NCI-H1092 (cell line): Measurements from ENCODE around the gene RBM17.
"Not testable (repeated sequence)": the region's sequence is repeated elsewhere in the genome, so short reads cannot be mapped to it uniquely, and the experiment has no call there.

Source experiments
- DNase-seq: peaks from one replicate; lab custom pipeline; 2025; lab: John Stamatoyannopoulos, UW

The RBM17 gene

DNA sequence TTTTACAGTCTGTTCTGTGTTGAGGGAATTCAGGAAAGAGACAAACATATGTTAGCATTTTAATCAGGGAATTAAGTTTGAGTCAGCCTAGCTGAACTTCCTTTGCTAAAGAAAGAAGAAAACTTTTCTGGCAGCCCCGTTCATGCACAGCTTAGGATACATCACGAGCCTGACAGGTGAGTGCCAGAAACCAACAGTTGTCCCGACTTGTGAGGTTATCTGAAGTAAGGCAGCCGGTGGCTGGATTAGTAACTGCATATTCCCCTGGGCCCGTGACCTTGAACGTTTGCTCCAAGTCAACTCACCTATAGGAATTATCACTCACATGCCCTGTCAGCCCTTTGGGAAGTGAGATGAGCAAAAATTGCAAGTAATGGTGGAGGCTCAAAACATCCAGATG, 24.1 kb downstream of the RBM17 start:
- no peak for DNase-seq

DNA sequence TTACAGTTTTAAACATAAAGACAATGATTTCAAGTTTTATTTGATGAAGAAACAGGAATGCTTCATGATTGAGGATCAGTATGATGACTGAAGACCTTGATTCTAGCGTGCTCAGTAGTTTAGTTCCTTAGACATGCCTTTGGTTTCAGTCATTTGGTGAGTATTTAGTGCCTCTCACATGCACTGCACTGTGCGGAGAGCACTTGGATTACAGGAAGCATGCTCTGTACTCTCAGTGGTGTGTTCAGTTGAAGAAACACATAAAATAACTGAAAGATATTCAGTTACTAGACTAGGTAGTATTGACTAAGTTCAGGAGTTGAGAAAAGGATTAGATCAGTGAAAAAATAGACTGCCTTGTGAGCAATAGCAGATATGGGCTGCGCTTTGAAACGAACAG, 25.5 kb downstream of the RBM17 start:
- DNase-seq, result no peak

DNA sequence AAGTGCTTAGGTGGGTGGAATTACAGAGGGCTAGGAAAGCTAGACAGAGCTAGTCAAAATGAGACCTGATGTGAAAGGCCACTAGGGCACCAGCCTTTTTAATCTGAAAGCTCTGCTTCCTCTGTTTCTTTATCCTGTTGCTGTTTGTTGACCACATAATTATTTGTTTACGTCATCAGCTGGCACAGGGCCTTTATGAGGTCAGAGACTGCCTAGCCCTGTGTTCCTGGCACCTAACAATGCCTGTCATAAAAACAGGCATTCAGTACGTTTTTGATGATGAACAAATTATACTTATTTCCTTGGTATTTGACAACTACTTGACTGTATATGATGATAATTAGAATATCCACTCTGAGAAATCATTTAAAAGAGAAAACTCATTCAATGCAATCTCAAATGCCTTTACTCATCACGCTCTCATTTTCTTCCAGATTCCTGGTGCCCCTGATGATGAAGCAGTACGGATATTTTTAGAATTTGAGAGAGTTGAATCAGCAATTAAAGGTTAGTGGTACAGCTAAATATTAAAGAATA, 26.0 kb downstream of the RBM17 start:
- no peak for DNase-seq

DNA sequence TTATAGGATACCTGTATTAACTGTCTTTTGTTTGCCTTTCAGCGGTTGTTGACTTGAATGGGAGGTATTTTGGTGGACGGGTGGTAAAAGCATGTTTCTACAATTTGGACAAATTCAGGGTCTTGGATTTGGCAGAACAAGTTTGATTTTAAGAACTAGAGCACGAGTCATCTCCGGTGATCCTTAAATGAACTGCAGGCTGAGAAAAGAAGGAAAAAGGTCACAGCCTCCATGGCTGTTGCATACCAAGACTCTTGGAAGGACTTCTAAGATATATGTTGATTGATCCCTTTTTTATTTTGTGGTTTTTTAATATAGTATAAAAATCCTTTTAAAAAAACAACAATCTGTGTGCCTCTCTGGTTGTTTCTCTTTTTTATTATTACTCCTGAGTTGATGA, 26.6 kb downstream of the RBM17 start:
- DNase-seq, result no peak

DNA sequence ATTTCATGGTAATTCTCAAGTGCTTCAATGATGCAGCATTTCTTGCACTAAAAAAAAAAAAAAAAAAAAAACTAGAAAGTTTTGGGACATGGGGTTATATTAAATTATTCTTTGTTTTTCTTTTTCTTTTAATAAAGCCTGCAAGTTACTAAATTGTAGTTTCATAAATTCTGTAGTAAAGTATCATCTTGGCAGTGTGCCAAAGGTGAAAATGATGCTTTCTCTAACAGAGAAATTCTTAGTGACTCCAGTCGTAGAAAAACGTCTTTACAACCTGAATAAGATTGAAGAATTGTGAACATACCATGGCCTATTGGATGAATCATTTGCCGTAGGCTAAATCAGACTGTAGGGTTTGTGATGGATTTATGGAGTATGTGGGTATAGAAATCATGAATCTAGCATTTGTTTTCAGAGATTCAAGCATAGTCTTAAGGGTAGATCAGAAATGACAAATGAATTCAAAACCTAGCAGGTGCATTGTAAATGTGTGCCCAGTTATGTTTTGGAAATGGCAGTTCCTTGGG, 27.1 kb downstream of the RBM17 start:
- no peak for DNase-seq

DNA sequence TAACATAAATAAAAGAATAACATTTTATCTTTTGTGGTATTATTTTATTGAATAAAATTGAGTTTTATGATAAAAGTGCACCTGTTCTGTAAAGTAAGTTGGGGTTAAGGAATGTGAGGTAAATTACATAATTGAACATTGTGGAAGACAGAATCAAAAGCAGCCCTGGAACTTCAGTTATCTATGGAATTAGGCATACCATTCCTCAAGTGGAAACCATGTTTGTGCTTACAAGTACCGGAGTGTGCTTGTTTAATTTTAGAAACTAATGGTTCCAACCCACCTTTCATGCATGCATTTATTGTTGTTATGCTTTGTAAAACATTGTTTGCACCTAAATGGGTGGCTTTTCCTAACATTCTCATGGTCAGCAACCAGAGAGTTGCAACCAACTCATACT, 28.0 kb downstream of the RBM17 start:
- DNase-seq, result no peak

DNA sequence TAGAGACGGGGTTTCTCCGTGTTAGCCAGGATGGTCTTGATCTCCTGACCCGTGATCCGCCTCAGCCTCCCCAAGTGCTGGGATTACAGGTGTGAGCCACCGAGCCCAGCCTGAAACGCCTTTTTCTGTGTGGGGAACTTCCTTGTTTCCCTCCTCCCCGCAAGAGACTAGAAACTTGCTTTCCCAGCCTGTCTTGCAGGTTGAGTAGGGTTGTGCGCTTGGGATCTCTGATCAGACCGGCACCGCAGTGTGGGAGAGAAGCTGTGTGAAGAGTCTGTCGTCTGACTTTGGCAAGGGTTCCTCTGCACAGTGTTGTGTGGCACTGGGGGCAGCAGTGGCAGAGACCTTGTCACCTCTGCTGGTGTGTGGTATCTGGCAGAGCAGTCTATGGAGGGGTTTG, 28.9 kb downstream of the RBM17 start:
- no peak for DNase-seq

DNA sequence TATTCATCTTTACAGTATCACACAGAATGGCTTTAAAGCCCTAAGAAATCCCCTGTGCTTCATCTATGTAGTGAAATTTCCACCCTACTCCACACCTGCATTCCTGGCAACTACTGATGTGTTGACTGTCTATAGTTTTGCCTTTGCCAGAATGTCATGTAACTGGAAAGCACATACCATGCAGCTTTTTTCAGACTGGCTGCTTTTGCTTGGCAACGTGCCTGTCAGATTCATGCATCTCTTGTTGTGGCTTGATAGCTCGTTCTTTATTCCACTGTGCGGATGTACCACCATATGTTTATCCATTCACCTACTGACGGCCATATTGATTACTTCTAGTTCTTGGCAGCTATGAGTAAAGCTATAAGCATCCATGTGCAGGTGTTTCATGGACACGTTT, 30.6 kb downstream of the RBM17 start:
- DNase-seq, result no peak

DNA sequence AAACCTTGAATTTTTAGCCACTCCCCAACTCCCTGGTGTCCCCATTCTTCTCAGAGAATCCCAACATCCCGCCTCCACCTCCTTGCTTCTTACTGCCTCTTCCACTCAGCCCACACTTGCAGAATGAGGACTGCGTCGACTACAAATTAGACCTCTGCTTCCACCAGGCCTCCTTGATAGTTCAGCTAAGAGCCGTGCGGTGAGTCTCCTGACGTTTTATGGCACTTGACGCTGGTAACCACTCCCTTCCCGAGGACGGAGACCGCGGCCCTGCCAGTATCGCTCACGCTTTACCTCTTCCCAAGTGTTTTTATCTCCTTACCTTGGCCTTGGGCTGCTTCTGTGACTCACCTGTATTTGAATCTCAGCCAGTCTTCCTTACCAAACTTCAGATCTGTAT, 31.1 kb downstream of the RBM17 start:
- DNase-seq, result no peak

DNA sequence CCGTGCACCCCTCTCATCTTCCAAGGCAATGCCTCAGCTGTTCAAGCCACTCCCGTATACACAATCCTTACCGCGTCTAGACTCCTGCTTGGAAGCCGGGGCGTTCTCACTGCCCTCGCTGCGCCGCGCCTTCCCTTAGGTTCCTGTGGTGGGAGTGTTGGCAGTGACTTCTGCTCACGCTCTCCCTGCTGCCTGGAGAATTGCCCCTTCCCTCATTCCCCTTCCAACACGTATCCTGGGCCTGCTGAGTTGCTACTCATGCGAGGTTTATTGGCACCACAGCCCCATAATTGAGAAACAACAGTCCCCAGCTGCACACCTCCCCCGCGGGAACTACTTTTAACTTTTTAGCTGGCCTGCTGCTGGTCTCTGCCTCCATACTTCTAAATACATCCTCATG, 31.9 kb downstream of the RBM17 start:
- DNase-seq, result no peak

DNA sequence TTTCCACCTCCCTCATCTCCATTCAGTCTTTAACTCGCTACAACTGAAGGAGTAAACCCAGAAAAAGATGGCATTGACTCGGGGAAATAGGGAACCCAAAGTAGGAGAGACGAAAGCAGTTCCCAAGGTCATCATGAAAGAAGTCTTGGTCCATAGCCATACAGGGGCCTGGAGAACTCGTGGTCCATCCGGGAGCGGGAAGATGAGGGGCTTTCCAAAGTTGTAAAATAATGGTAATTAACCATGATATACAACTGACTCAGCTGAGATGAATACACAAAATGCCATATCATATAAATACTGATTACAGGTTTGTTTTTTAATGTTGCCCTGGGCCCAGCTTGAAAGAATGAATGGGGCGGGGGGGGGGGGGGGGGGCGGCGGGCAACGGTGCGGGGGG, 32.3 kb downstream of the RBM17 start:
- DNase-seq, result no peak

DNA sequence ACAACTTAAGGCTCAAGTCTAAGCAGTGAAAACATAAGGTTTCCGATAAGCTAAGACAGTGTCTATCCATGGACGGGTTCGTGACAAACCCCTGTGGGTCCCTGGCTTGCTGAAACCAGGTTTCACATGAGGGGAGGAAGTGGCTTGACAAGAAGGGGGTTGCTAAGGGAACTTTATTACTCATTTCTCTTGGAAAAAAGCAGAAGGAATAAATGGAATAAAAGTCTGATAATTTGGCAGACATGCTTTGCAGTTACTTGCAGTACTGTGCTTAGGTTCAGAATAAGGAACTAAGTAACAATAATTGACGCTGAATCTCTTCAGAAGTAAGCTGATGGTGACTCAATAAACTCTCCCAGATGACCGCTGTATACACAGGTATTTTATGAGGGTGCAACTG, 34.7 kb downstream of the RBM17 start:
- no peak for DNase-seq

DNA sequence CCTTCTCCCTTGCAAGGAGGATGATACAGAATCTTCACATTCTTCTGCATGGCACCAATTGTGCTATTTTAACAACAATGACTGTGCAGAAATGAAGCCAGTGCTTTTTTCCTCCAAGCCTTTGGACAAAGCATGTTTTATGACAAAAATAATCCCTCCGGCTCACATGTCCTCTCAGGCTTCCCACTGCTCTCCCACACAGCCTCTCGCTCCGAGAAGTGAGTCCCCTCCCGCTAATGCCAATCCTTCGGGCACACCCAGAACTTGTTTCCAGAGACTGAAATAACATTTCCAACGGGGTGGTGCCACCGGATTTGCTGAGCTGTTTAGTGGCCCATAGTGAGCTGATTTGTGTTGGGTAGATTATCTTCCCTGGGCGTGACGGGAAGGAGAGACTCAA, 35.8 kb downstream of the RBM17 start:
- no peak for DNase-seq

DNA sequence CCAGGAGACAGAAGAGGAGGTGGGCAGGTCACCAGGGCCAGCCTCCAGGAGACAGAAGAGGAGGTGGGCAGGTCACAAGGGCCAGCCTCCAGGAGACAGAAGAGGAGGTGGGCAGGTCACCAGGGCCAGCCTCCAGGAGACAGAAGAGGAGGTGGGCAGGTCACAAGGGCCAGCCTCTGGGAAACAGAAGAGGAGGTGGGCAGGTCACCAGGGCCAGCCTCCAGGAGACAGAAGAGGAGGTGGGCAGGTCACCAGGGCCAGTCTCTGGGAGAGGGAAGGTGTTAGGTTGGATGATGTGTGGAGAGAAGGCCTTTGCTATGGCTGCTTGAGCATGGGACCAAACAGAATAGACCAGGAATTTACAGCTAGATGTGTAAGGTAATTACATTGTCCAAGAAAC, 38.6 kb downstream of the RBM17 start:
- DNase-seq, result not testable (repeated sequence)

DNA sequence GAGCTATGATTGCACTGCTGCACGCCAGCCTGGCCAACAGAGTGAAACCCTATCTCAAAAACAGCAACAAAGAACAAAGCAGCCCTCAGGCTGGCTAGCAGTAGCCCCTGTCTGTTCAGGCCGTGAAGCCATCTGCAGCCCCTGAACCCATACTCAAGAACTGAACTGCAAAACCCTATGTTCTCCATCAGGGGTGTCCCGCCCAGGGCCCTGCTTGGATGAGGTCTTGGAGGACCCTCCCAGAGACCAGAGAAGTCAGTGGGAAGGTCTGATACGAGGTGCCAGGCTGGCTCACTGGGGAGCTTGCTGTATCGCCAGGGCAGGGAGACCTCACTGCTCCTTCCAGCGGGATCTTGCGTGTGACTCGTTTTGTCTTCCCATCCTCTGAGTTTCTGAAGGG, 39.3 kb downstream of the RBM17 start:
- no peak for DNase-seq

DNA sequence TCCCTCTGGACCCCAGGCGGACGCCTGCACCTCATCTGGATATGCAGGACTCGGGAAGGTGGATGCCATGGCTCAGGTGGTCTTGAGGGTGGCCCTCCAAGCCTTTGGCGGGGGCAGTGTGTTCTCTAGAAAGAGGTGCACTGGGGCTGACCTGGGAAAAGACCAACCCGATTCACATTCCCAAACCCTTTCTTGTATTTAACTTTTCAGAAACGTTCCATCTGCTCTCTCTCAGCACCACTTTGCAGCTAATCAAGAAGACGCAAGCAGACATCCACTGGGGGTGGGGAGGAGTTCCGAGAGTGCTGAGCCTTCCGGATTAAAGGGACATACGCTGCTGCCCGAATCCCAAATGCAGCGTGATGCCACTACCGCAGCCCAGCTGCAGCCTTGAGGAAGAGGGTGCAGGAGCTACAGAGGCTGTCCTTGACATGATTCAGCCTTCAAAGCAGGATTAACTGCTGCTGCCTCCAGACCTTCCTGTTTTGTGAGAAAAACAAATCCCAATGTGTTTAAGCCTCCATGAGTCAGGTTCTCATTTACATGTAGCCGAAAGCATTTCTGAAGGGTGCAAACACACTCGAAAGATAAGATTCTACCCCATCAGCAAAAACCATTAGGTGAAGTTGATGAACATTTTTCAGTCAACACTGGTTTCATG, 39.9 kb downstream of the RBM17 start:
- no peak for DNase-seq

DNA sequence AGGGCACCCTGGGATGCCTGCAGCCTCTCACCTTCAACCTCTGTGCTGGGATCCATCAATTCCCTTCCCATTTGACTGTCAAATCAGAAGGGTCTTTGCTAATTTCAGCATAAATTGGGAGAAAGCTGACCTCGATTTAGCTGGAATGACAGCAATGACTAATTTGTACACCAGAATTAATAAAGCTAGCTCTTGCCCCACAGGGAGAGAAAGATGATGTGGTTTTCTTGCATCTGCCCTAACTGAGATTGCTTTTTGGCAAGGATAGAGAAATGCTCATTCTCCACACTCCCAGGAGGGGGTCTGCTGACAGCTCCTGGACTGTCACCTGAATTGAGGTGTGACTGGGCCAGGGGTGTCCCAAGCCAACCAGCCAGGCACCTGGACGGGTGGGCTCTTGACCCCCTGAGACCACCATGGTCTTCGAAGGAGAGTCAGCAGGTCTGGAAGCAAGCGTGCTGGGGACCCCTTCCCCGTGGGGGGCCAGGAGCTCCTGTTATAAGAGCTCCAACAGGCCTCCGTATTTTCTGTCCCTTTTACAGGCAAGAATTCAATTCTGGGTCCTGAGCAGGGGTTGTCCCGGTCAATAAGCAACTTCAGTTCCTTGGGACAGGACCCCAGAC, 42.1 kb downstream of the RBM17 start:
- no peak for DNase-seq

DNA sequence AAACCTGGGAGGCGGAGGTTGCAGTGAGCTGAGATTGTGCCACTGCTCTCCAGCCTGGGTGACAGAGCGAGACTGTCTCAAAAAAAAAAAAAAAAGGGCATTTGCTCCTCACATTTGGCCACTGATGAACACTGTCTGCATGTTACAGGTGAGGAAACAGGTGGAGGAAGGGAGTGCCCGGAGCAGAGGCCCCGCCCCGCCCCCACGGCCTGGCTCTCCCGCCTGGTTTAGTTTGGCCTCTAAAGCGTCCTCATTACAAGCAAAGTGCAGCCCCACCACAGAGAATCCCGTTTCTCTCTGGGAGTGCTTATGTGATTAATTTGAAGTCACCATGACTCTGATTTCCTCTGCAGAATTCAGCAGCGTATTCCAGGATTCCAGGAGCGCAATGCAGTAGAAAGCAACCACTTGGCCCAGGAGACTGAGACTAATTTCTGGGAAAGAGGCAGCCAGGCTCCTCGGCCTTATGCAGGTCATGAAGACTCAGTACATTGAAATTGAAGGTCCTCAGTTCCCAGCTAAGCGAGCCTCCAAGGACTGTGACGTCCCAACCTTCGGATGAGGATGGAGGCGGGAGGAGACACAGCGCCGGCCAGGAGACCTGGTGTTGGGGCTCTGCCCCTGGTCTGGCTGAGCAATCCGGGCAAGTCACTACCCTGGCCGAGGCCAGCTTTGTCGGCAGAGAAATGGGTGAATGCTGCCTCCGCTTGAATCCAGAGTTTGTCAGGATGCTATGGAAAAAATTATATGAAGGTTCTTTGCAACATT, 44.7 kb downstream of the RBM17 start:
- DNase-seq, result no peak

DNA sequence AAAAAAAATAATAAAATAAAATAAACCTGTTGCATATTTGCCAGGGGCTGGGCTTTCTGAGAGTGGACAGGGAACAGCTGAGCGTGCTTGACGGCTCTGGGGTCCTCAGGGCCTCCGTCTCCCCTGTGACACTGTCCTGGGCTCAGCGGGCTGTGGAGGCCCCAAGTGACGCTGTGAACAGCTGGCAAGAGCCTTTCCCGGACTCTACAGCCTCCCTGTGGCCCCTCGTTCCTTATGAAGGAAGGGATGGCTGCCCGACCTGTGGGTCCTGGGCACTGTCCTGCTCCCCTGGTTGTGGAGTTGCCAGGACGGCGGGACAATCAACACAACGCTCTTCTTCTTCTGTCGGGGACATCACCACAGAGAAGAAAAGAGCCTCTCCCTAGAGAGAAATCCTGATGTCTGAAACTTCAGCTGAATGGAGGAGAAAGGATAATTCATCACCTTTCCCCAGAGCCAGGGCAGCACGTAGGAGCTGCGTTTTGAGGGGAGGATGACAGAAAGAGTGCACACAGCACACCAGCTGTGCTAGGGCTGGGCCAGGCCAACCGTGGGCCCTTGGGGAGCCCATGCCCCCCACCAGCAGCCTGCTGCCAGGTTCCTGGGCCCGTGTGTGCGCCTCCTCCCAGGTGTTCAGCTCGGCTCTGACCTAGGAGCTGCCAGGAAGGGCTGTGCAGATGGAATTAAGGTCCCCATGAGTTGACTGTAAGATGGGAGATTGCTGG, 45.4 kb downstream of the RBM17 start:
- DNase-seq, result no peak

DNA sequence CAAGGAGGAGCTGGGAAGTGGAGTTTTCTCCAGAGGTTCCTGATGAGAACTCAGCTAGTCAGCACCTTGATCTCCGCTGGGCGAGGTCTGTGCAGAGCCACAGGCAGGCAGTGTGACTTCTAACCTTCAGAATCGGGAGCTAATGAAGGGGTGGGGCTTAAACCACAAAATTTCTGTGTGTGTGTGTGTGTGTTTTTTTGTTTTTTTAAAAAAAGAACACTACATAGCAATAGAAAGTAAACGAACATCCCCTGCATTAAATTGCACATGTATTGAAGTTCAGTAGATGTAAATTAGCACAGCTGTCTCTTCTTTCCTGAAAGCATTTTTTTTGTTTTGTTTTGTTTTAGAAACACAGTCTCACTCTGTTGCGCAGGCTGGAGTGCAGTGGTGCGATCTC, 46.2 kb downstream of the RBM17 start:
- DNase-seq, result no peak

DNA sequence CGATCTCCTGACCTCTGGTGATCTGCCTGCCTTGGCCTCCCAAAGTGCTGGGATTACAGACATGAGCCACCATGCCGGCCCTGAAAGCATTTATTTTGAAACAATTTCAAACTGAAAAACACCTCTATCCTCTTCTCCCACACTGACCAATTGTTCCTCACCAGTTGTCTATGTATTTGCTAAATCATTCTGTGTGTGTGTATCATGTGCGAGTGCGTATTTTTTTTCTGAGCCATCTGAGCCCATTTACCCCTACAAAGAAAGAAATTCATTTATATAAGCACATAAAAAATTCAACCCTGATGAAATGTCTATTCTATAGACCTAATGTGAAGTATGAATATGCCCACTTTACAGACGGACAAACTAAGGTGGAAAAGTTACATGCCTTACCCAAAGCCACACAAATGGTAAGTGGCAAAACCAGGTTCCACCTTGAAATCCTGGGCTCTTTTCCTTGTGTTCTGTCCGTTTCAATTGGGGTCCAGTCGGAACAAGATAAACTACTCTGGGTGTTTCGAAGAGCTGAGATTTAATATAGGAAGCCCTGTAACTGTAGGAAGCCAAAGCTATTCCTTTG, 46.8 kb downstream of the RBM17 start:
- no peak for DNase-seq
